HEK293 (cell line): ENCODE results near the gene NCR3LG1.
A peak's percentile ranks its signal among the peaks of the same experiment; 100 is the strongest.

ENCODE experiments used
- CTCF ChIP-seq: fragments of 450-650 bp; formaldehyde crosslinking; IDR thresholded peaks from 2 replicates; pipeline ENCODE4 v1.5.1; 2016; ENCODE audit warnings: missing biosample characterization, missing genetic modification characterization
- IKZF3 ChIP-seq: fragments of 450-650 bp; IDR thresholded peaks from 2 replicates; pipeline ENCODE4 v1.5.0; 2018; ENCODE audit warnings: missing biosample characterization, mild to moderate bottlenecking, missing genetic modification characterization, moderate library complexity
- RBAK ChIP-seq: fragments of 450-650 bp; formaldehyde crosslinking; IDR thresholded peaks from 2 replicates; pipeline ENCODE4 v1.5.1; 2016; ENCODE audit warnings: missing biosample characterization, missing genetic modification characterization
- TCF7L2 ChIP-seq: IDR thresholded peaks from 2 replicates; pipeline ENCODE4 v1.6.1; 2011; ENCODE audit warnings: low read depth, mild to moderate bottlenecking, inconsistent platforms, low read length, moderate library complexity, borderline replicate concordance
- ZFHX2 ChIP-seq: fragments of 450-650 bp; formaldehyde crosslinking; conservative IDR thresholded peaks from 2 replicates; pipeline ENCODE4 v1.5.1; 2016; ENCODE audit warnings: missing biosample characterization, missing genetic modification characterization
- ZFP3 ChIP-seq: fragments of 450-650 bp; formaldehyde crosslinking; IDR thresholded peaks from 2 replicates; pipeline ENCODE4 v1.5.1; 2016; ENCODE audit warnings: low read depth, missing biosample characterization, missing genetic modification characterization
- ZFP41 ChIP-seq: fragments of 450-650 bp; formaldehyde crosslinking; IDR thresholded peaks from 2 replicates; pipeline ENCODE4 v1.5.1; 2016; ENCODE audit warnings: missing biosample characterization, missing genetic modification characterization, borderline replicate concordance
- ZNF114 ChIP-seq: fragments of 450-650 bp; formaldehyde crosslinking; IDR thresholded peaks from 2 replicates; pipeline ENCODE4 v1.5.0; 2017; ENCODE audit warnings: missing biosample characterization, missing genetic modification characterization
- ZNF157 ChIP-seq: fragments of 450-650 bp; formaldehyde crosslinking; IDR thresholded peaks from 2 replicates; pipeline ENCODE4 v1.5.1; 2016; ENCODE audit warnings: missing biosample characterization, missing genetic modification characterization
- ZNF16 ChIP-seq: fragments of 450-650 bp; formaldehyde crosslinking; IDR thresholded peaks from 2 replicates; pipeline ENCODE4 v1.5.1; 2016; ENCODE audit warnings: low read depth, missing biosample characterization, missing genetic modification characterization
- ZNF202 ChIP-seq: fragments of 450-650 bp; formaldehyde crosslinking; IDR thresholded peaks from 2 replicates; pipeline ENCODE4 v1.5.1; 2016; ENCODE audit warnings: missing biosample characterization, missing genetic modification characterization, borderline replicate concordance
- ZNF214 ChIP-seq: fragments of 450-650 bp; formaldehyde crosslinking; IDR thresholded peaks from 2 replicates; pipeline ENCODE4 v1.5.1; 2017; ENCODE audit warnings: missing biosample characterization, mild to moderate bottlenecking, missing genetic modification characterization, borderline replicate concordance
- ZNF26 ChIP-seq: fragments of 450-650 bp; formaldehyde crosslinking; IDR thresholded peaks from 2 replicates; pipeline ENCODE4 v1.5.1; 2016; ENCODE audit warnings: missing biosample characterization, missing genetic modification characterization
- ZNF266 ChIP-seq: fragments of 450-650 bp; formaldehyde crosslinking; IDR thresholded peaks from 2 replicates; pipeline ENCODE4 v1.5.1; 2016; ENCODE audit warnings: missing biosample characterization, missing genetic modification characterization, low read depth
- ZNF292 ChIP-seq: fragments of 450-650 bp; formaldehyde crosslinking; IDR thresholded peaks from 2 replicates; pipeline ENCODE4 v1.5.1; 2016; ENCODE audit warnings: low read depth, missing biosample characterization, missing genetic modification characterization, borderline replicate concordance
- ZNF350 ChIP-seq: fragments of 450-650 bp; formaldehyde crosslinking; IDR thresholded peaks from 2 replicates; pipeline ENCODE4 v1.5.0; 2017; ENCODE audit warnings: missing biosample characterization, mild to moderate bottlenecking, missing genetic modification characterization
- ZNF391 ChIP-seq: fragments of 450-650 bp; formaldehyde crosslinking; IDR thresholded peaks from 2 replicates; pipeline ENCODE4 v1.5.1; 2016; ENCODE audit warnings: low read depth, missing biosample characterization, missing genetic modification characterization, borderline replicate concordance
- ZNF398 ChIP-seq: fragments of 450-650 bp; formaldehyde crosslinking; IDR thresholded peaks from 2 replicates; pipeline ENCODE4 v1.5.1; 2017; ENCODE audit warnings: missing biosample characterization, missing genetic modification characterization
- ZNF433 ChIP-seq: fragments of 450-650 bp; formaldehyde crosslinking; IDR thresholded peaks from 2 replicates; pipeline ENCODE4 v1.5.1; 2016; ENCODE audit warnings: missing biosample characterization, missing genetic modification characterization, low read depth
- ZNF510 ChIP-seq: fragments of 450-650 bp; formaldehyde crosslinking; IDR thresholded peaks from 2 replicates; pipeline ENCODE4 v1.5.1; 2018; ENCODE audit warnings: mild to moderate bottlenecking, missing genetic modification characterization, missing biosample characterization; ENCODE audit not compliant: insufficient replicate concordance
- ZNF561 ChIP-seq: fragments of 450-650 bp; IDR thresholded peaks from 2 replicates; pipeline ENCODE4 v1.5.1; 2018; ENCODE audit warnings: missing biosample characterization, missing genetic modification characterization, borderline replicate concordance
- ZNF610 ChIP-seq: fragments of 450-650 bp; formaldehyde crosslinking; IDR thresholded peaks from 2 replicates; pipeline ENCODE4 v1.5.1; 2016; ENCODE audit warnings: missing biosample characterization, missing genetic modification characterization, borderline replicate concordance
- ZNF623 ChIP-seq: fragments of 450-650 bp; formaldehyde crosslinking; IDR thresholded peaks from 2 replicates; pipeline ENCODE4 v1.5.1; 2016; ENCODE audit warnings: missing biosample characterization, missing genetic modification characterization
- ZNF626 ChIP-seq: fragments of 450-650 bp; sonication (Bioruptor Pico); formaldehyde crosslinking; IDR thresholded peaks from 2 replicates; pipeline ENCODE4 v1.5.1; 2018; ENCODE audit warnings: missing biosample characterization, missing genetic modification characterization, inconsistent platforms
- ZNF76 ChIP-seq: fragments of 450-650 bp; formaldehyde crosslinking; IDR thresholded peaks from 2 replicates; pipeline ENCODE4; 2016; ENCODE audit warnings: low read depth, missing biosample characterization, missing genetic modification characterization, borderline replicate concordance
- ZNF785 ChIP-seq: fragments of 450-650 bp; formaldehyde crosslinking; IDR thresholded peaks from 2 replicates; pipeline ENCODE4 v1.5.1; 2016; ENCODE audit warnings: missing biosample characterization, missing genetic modification characterization
- ZNF830 ChIP-seq: fragments of 450-650 bp; IDR thresholded peaks from 2 replicates; pipeline ENCODE4 v1.5.0; 2018; ENCODE audit warnings: missing biosample characterization, missing genetic modification characterization, low read depth, mild to moderate bottlenecking, moderate library complexity
- TF ChIP-seq, protein P1 (sequence below): fragments of 450-650 bp; formaldehyde crosslinking; IDR thresholded peaks from 2 replicates; pipeline ENCODE4 v1.5.1; 2016; ENCODE audit warnings: missing biosample characterization, missing genetic modification characterization, borderline replicate concordance
- TF ChIP-seq, protein P2 (sequence below): fragments of 450-650 bp; formaldehyde crosslinking; IDR thresholded peaks from 2 replicates; pipeline ENCODE4 v1.5.1; 2016; ENCODE audit warnings: missing biosample characterization, missing genetic modification characterization

NCR3LG1 gene

GRCh38 chr11:17352950-17353820, 1.6 kb downstream of the NCR3LG1 start (continued):
- no peak for TF ChIP-seq ZNF202 (tag by site-specific recombination)
- no peak for TF ChIP-seq TCF7L2
- TF ChIP-seq ZNF610 (tag by site-specific recombination), result no peak
- no peak for TF ChIP-seq ZNF626 (tag by site-specific recombination)
- TF ChIP-seq ZFHX2, result peak; percentile 92
- TF ChIP-seq CTCF, result peak; percentile 68
- 0 out of 2 replicates have a peak, but pooled peaks have one; percentile 13 for TF ChIP-seq IKZF3 (tag by site-specific recombination)
- TF ChIP-seq ZNF433 (tag by site-specific recombination), result no peak
- no peak for TF ChIP-seq ZFP3
- no peak for TF ChIP-seq ZFP41 (tag by site-specific recombination)
- no peak for TF ChIP-seq ZNF157 (tag by site-specific recombination)
- no peak for TF ChIP-seq ZNF830 (tag by site-specific recombination)
- TF ChIP-seq ZNF16 (tag by site-specific recombination), result no peak
- TF ChIP-seq ZNF623, result no peak
- TF ChIP-seq ZNF214 (tag by site-specific recombination), result no peak
- TF ChIP-seq, protein P1, sequence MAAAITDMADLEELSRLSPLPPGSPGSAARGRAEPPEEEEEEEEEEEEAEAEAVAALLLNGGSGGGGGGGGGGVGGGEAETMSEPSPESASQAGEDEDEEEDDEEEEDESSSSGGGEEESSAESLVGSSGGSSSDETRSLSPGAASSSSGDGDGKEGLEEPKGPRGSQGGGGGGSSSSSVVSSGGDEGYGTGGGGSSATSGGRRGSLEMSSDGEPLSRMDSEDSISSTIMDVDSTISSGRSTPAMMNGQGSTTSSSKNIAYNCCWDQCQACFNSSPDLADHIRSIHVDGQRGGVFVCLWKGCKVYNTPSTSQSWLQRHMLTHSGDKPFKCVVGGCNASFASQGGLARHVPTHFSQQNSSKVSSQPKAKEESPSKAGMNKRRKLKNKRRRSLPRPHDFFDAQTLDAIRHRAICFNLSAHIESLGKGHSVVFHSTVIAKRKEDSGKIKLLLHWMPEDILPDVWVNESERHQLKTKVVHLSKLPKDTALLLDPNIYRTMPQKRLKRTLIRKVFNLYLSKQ (tag by site-specific recombination), result no peak
- TF ChIP-seq RBAK (tag by site-specific recombination), result no peak
- no peak for TF ChIP-seq ZNF76 (tag by site-specific recombination)
- TF ChIP-seq, protein P2, sequence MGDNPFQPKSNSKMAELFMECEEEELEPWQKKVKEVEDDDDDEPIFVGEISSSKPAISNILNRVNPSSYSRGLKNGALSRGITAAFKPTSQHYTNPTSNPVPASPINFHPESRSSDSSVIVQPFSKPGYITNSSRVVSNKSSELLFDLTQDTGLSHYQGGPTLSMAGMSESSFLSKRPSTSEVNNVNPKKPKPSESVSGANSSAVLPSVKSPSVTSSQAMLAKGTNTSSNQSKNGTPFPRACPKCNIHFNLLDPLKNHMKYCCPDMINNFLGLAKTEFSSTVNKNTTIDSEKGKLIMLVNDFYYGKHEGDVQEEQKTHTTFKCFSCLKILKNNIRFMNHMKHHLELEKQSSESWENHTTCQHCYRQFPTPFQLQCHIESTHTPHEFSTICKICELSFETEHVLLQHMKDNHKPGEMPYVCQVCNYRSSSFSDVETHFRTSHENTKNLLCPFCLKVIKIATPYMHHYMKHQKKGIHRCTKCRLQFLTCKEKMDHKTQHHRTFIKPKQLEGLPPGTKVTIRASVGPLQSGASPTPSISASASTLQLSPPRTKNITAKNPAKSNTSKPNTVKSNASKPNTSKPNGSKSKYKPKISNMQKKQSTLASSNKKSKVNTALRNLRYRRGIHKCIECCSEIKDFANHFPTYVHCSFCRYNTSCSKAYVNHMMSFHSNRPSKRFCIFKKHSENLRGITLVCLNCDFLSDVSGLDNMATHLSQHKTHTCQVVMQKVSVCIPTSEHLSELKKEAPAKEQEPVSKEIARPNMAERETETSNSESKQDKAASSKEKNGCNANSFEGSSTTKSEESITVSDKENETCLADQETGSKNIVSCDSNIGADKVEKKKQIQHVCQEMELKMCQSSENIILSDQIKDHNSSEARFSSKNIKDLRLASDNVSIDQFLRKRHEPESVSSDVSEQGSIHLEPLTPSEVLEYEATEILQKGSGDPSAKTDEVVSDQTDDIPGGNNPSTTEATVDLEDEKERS (tag by site-specific recombination), result no peak
- TF ChIP-seq ZNF114 (tag by site-specific recombination), result no peak
- no peak for TF ChIP-seq ZNF510 (tag by site-specific recombination)
- no peak for TF ChIP-seq ZNF350
- TF ChIP-seq ZNF292 (tag by site-specific recombination), result no peak
- TF ChIP-seq ZNF398 (tag by site-specific recombination), result peak; percentile 37; the same call in 1 of the 2 replicates
- TF ChIP-seq ZNF561 (tag by site-specific recombination), result no peak
- no peak for TF ChIP-seq ZNF785 (tag by site-specific recombination)
- TF ChIP-seq ZNF266 (tag by site-specific recombination), result no peak
- TF ChIP-seq ZNF391 (tag by site-specific recombination), result no peak
- no peak for TF ChIP-seq ZNF26 (tag by site-specific recombination)
